ENCODE measurements around the gene TP53BP2.

TP53BP2 gene

GRCh38 chr1:223732993-223733798 is 112.6 kb downstream of the TP53BP2 start:
- intact Hi-C loops (cut with DNase I), result no loop called here
- peak in 3 of 10 donors; percentile 52 to 79 (median 55) for DNase-seq

- intact Hi-C loops (cut with DNase I), result no loop called here
- peak; percentile 28 to 90 (median 58) for DNase-seq
Observed at GRCh38 chr1:223731133-223731770, 114.5 kb downstream of the TP53BP2 start.

GRCh38 chr1:223730479-223731132 is 115.1 kb downstream of the TP53BP2 start:
- peak in 2 of 10 donors; percentile 3 to 4 for DNase-seq
- intact Hi-C loops (cut with DNase I), result no loop called here

GRCh38 chr1:223729906-223730305 is 115.8 kb downstream of the TP53BP2 start:
- intact Hi-C loops (cut with DNase I), result no loop called here
- DNase-seq, result peak in 1 of 10 donors; percentile 4

All from posterior cingulate gyrus (tissue), 11 donors.